GM21447 (cell line): ENCODE results near the gene PPCDC.

Experiments
- ATAC-seq: cut with Tn5 transposase; IDR thresholded peaks from one replicate; pipeline ENCODE4 v1.9.1; 2021; ENCODE audit not compliant: unreplicated experiment

PPCDC gene, protein sequence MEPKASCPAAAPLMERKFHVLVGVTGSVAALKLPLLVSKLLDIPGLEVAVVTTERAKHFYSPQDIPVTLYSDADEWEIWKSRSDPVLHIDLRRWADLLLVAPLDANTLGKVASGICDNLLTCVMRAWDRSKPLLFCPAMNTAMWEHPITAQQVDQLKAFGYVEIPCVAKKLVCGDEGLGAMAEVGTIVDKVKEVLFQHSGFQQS

GRCh38 chr15:75023181-75023871 is at the start of gene PPCDC:
Gene PPCDC (plus strand): TSS chr15:75023590. CDS start chr15:75028319, 4,729 bp downstream.
- ATAC-seq, result peak; percentile 96

DNA sequence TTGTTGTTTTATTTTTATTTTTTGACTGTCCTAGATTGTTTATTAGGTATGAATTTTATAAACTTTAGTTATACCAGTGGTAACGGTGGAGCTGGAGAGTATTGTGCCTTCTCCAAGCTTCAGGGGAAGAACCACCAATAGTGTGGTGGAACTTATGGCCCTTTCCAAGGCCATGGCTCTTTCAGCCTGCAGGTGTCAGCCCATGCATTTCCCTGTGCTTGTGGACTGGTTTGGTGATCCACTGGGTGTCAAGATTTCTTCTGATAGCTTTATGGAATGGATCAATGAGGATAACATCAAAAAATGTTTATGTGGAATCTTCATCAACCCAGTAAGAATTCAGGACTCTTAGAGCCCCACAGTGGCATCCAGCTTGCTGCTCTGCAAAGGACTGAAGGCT is 47.2 kb upstream of the PPCDC start:
- ATAC-seq, result no peak

- no peak for ATAC-seq
These were observed 45.8 kb upstream of the PPCDC start for GRCh38 chr15:74977599-74977998.

GRCh38 chr15:74978077-74978476 is 45.3 kb upstream of the PPCDC start:
- no peak for ATAC-seq

- no peak for ATAC-seq
These were observed 44.9 kb upstream of the PPCDC start for GRCh38 chr15:74978503-74978902.

DNA sequence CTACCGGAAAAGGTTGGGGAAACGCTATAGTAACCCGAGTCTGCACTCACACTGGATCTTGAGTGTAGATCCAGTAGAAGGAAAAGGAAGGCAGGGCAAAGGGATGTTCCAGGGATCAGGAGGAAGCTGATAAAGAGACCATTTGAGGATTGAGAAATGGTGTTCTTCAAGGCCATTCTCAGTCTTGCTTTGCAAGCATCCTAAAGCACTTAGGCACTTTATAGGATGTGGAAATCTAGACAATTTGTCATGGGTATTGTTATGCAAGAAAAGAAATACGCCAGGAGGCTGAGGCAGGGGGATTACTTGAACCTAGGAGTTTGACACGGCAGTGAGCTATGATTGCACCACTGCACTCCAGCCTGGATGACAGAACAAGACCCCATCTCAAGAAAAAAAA is 41.2 kb upstream of the PPCDC start:
- ATAC-seq, result no peak

DNA sequence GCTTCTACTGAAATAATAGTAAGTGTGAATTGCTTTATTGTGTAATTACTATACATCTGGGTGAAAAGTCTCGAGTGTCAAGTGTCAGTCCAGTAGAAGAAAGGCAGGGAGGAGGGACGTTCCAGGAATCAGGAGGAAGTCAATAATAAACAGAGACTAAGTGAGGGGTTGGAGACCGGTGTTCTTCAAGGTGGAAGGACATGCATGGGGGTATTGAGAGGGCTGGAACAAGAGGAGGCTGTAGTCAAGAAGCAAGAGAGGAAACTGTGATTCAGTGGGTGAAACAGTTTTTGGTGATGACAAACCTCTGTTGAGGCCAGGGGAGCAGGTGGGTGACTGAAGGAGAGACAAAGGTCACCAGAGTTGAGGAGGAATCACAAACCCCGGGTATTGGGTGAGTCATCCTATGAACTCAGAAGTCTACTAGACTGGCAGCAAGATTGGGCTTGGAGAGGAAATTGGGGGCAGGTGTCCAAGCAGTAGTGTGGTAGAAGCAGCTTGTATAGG is 39.6 kb upstream of the PPCDC start:
- ATAC-seq, result peak; percentile 58

- no peak for ATAC-seq
These were observed 35.2 kb upstream of the PPCDC start for GRCh38 chr15:74988007-74988800.

DNA sequence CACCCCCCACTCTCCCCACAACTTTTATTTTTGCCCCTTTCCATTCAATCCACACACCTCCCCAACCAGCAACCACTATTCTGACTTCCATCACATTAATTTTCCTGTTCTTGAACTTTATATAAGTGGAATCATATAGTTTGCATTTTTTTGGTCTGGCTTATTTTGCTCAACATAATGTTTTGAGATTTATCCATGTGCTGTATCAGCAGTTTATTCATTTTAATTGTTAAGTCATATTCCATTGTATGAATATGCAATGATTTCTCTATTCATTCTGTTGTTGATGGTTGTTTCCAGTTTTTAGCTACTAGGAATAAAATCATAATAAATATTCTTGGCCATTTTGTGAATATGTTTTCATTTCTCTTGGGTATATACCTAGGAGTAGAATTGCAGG is 33.9 kb upstream of the PPCDC start:
- no peak for ATAC-seq

DNA sequence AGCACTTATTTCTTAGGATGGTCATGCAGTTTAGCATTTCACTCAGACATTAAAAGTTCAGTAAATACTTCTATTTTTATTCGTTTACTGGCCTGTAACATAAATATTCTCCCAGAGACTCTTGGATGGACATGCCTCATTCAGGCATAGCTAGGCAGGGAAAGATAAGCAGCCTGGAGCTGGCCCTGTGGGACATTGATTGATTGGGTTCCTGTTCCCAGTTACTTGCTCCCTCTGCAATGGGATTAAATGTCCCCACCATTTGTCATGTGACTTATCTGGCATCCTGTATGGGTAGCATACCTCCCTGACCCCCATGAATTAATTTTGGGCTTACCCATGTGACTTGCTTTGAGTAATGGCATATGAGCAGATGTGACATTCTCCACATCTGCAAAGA is 30.8 kb upstream of the PPCDC start:
- ATAC-seq, result no peak

GRCh38 chr15:74994236-74994635 is 29.2 kb upstream of the PPCDC start:
- no peak for ATAC-seq

GRCh38 chr15:74994685-74995084 is 28.7 kb upstream of the PPCDC start:
- no peak for ATAC-seq

DNA sequence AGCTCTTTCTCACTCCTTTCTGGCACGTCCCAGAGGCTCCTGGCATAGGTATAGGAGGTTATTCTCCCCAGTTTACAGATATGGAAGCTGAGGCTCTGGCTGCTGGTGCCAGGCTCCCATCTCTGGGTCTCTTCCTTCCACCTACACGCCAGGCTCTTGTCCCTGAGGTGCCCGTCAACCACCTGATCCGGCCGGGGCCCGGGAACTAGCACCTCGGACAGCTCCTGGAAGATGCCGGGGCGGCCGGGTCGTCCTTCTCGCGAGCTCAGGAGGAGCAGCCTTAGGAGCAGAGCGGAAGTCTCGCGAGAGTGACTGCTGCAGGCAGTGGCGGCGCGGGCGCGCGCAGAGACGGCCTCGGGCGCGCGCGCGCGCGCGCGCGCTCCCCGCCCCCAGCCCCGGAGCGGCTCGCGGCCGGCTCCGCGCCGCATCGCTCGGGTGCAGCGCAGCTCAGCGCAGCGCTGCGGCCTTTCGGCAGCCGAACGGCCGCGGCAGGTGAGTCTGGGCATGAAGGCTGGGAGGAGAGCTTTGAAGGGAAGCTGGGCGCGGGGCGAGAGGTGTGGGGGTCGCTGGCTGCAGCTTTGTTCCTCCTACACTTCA is 28.1 kb upstream of the PPCDC start, which contains the start of gene SCAMP5:
SCAMP5 (plus strand) TSS at position 382 of the 597 bp plus-strand sequence. CDS start 16,277 bp downstream, outside the sequence.
- peak; percentile 86 for ATAC-seq

- ATAC-seq, result no peak
These were observed 27.3 kb upstream of the PPCDC start for GRCh38 chr15:74995779-74996765.

GRCh38 chr15:74997141-74997540 is 26.2 kb upstream of the PPCDC start:
- no peak for ATAC-seq

DNA sequence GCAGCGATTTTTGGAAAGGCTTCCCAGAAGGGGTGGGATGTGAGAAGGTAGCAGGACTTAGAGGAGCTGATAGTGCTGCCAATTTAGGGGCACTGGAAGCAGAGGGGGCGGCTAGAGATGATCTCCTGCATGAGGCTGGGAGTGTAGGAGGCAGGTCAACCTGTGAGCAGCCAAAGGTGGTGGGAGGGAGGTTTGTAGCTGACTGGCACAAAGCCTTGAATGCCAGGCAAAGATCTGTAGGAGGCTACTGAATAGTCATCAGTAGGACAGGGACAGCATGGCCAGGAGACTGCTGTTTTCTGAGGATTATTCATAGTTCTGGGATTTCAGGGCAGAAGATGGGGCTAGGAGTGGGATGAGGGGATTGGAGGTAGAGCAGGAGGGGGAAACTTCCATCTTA is 25.8 kb upstream of the PPCDC start:
- ATAC-seq, result no peak

DNA sequence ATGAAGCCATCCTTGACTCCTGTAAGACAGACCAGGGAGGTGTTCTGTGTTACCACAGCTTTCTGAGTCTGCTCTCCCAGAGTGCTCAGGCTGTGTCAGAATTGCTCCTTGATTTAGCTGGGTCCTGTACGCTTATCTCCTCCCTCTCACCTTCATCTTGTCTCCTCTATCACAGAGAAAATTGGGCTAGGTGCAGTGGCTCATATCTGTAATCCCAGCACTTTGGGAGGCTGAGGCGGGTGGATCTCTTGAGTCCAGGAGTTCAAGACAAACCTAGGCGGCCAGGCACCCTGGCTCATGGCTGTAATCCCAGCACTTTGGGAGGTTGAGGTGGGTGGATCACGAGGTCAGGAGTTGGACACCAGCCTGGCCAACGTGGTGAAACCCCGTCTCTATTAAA is 22.1 kb upstream of the PPCDC start:
- ATAC-seq, result no peak

GRCh38 chr15:75002398-75002797 is 21.0 kb upstream of the PPCDC start:
- no peak for ATAC-seq

DNA sequence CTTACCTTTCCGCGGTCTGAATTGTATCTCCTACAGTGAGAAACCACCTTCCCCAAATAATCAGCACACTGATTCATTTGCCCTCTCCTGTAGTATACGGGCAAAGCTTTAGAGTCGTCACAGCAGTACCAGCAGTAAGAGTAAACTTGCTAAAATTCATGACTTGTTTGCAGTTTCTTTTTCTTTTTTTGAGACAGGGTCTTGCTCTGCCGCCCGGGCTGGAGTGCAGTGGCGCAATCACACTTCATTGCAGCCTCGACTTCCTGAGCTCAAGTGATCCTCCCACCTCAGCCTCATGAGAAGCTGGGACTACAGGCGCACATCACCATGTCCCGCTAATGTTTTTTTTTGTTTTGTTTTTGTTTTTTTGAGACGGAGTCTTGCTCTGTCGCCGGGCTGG is 16.2 kb upstream of the PPCDC start:
- no peak for ATAC-seq

DNA sequence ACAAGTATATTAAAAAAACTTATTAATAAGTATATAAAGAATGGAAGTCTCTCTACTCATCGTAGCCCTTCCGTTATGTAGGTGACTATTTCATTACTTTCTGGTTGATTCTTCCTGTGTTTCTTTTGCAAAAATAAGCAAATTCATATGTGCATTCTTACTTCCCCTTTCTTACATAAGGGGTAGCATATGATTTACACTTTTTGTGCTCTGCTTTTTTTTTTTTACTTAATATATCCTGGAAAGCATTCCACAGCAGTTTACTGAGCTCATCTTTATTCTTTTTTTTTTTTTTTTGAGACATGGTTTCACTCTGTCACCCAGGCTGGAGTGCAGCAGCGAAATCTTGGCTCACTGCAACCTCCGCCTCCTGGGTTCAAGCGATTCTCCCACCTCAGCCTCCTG is 15.2 kb upstream of the PPCDC start:
- peak; percentile 44 for ATAC-seq
